Endodermal cell (in vitro differentiated cells): ENCODE data around the gene MZT2A. TPM values are rescaled to one million over a fixed set of nuclear protein-coding genes. Genes with fewer than 3 reads are reported as not detected.
"Not testable (repeated sequence)": the region's sequence is repeated elsewhere in the genome, so short reads cannot be mapped to it uniquely, and the experiment has no call there.

ENCODE experiments used
- DNase-seq: peaks from one replicate; pipeline ENCODE4 v3.0.0-alpha.2; 2017
- H3K27ac ChIP-seq: 2 replicates; pipeline ENCODE4 v1.5.1; 2013; ENCODE audit warnings: mild to moderate bottlenecking, low read depth, low read length, moderate library complexity
- H3K27me3 ChIP-seq: 2 replicates; pipeline ENCODE4 v1.6.1; 2013; ENCODE audit warnings: mild to moderate bottlenecking, low read length, moderate library complexity; ENCODE audit not compliant: insufficient read depth, control insufficient read depth, poor library complexity, severe bottlenecking
- H3K36me3 ChIP-seq: 2 replicates; pipeline ENCODE4 v1.7.0; 2013; ENCODE audit warnings: mild to moderate bottlenecking, low read length, moderate library complexity; ENCODE audit not compliant: control insufficient read depth, insufficient read depth
- H3K4me1 ChIP-seq: one replicate; pipeline ENCODE4 v1.7.0; 2013; ENCODE audit warnings: low read length; ENCODE audit not compliant: control insufficient read depth, insufficient read depth
- H3K4me3 ChIP-seq: 2 replicates; pipeline ENCODE4 v1.5.1; 2013; ENCODE audit warnings: mild to moderate bottlenecking, low read length, moderate library complexity
- H3K9ac ChIP-seq: 2 replicates; pipeline ENCODE4 v1.6.1; 2013; ENCODE audit warnings: mild to moderate bottlenecking, low read length, moderate library complexity; ENCODE audit not compliant: poor library complexity, severe bottlenecking; ENCODE audit errors: extremely low read depth
- H3K9me3 ChIP-seq: 2 replicates; pipeline ENCODE4 v1.6.1; 2013; ENCODE audit warnings: mild to moderate bottlenecking, low read length, moderate library complexity; ENCODE audit not compliant: control insufficient read depth
- H3K27ac Mint-ChIP-seq: 2 replicates; pipeline ENCODE4 v1.8.0; 2020; ENCODE audit warnings: mixed read lengths
- H3K27me3 Mint-ChIP-seq: 2 replicates; pipeline ENCODE4 v1.8.0; 2021; ENCODE audit warnings: mild to moderate bottlenecking, mixed read lengths; ENCODE audit not compliant: insufficient read depth
- H3K36me3 Mint-ChIP-seq: 2 replicates; pipeline ENCODE4 v1.8.0; 2020; ENCODE audit warnings: low read depth, mixed read lengths
- H3K4me1 Mint-ChIP-seq: 2 replicates; pipeline ENCODE4 v1.8.0; 2020; ENCODE audit warnings: mixed read lengths
- H3K4me3 Mint-ChIP-seq: 2 replicates; pipeline ENCODE4 v1.8.0; 2020; ENCODE audit warnings: mild to moderate bottlenecking, moderate library complexity, mixed read lengths
- H3K9me3 Mint-ChIP-seq: 2 replicates; pipeline ENCODE4 v1.8.0; 2020; ENCODE audit warnings: mild to moderate bottlenecking, mixed read lengths
- WGBS, 2 experiments: methylation state at CpG; one replicate each; pipeline versions ENCODE4 v1.1.5 to v1.1.7; 2013; ENCODE audit warnings: missing lambda C conversion rate in 2 of 2, mixed read lengths in 1 of 2; ENCODE audit not compliant: insufficient coverage in 1 of 2, insufficient read length in 1 of 2; 5-methylcytosine and 5-hydroxymethylcytosine counted together
- total RNA-seq, 2 donors: library from RNA; stranded (reverse); fragmentation: NEBNext Ultra II Directional in 1 of 2; extraction: Animal tissue kit (Norgen Biotek cat#: 25700) in 1 of 2; gene quantifications; 2 replicates in 1 of 2; 3 replicates in 1 of 2; pipeline ENCODE4 v1.2.1, GENCODE V29; 2021
- TF ChIP-seq, protein P1 (sequence below): fragments of 200-600 bp; sonication (generic); conservative IDR thresholded peaks from 2 replicates; pipeline ENCODE4 v1.5.0; 2021; ENCODE audit warnings: antibody characterized with exemption, mild to moderate bottlenecking

MZT2A gene
- total RNA-seq, 2 donors from 2014 or later: 133 to 144 TPM

DNA sequence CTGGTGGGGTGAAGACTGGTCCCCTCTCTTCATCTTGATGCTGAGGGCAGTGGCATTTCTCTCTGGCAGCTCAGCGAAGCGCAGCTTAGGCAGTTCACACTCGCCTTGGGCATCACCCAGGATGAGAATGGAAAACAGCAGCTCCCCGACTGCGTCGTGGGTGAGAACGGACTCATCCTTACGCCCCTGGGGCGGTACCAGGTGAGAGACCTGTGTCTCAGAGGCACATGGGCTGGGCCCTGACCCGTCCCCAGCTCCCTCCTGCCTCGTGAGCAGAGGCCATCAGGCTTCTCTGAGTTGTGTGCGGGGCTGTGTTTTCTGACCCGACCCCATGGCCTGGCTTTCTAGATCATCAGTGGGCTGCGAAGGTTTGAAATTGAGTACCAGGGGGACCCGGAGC lies 27.3 kb upstream of the MZT2A start:
- H3K36me3 ChIP-seq: peaks cover 4% of the 10 kb centered on the region
- Mint-ChIP-seq H3K9me3 (no peaks in the 10 kb centered on the region), H3K4me3 (no peak overlapping the region), H3K4me1 (no peaks in the 10 kb centered on the region), H3K36me3 (peaks cover 24% of the 10 kb centered on the region), H3K27me3 (no peaks in the 10 kb centered on the region), H3K27ac (no peak overlapping the region)
- no peak overlapping the region for H3K9ac ChIP-seq
- H3K27ac ChIP-seq: no peak overlapping the region
- TF ChIP-seq, protein P1, sequence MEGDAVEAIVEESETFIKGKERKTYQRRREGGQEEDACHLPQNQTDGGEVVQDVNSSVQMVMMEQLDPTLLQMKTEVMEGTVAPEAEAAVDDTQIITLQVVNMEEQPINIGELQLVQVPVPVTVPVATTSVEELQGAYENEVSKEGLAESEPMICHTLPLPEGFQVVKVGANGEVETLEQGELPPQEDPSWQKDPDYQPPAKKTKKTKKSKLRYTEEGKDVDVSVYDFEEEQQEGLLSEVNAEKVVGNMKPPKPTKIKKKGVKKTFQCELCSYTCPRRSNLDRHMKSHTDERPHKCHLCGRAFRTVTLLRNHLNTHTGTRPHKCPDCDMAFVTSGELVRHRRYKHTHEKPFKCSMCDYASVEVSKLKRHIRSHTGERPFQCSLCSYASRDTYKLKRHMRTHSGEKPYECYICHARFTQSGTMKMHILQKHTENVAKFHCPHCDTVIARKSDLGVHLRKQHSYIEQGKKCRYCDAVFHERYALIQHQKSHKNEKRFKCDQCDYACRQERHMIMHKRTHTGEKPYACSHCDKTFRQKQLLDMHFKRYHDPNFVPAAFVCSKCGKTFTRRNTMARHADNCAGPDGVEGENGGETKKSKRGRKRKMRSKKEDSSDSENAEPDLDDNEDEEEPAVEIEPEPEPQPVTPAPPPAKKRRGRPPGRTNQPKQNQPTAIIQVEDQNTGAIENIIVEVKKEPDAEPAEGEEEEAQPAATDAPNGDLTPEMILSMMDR: no peak
- no peaks in the 10 kb centered on the region for H3K4me1 ChIP-seq
- no peaks in the 10 kb centered on the region for H3K9me3 ChIP-seq
- H3K4me3 ChIP-seq: no peak overlapping the region
- H3K27me3 ChIP-seq: no peaks in the 10 kb centered on the region
- whole genome bisulfite sequencing, 2 experiments: 94 to 95% methylated on average over 11 to 15 of the region's 15 CpGs
- no peak for DNase-seq

DNA sequence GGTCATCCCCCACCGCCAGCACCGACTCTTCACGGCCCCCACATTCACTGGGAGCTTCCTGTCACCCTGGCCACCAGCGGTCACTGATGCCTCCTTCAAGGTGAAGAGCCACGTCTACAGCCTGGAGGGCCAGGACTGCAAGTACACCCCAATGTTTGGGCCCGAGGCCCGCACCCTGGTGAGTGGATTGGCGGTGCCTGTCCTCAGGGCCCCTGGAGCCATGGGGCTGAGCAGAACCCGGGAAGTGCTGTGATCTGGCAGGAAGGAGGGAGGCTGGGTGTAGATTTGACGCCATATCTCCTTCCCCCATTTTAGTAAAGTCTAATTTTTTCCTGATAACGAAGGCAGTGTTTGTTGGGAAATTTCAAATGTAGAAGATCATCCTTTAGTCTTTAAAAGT lies 26.3 kb upstream of the MZT2A start:
- not testable (repeated sequence) for H3K4me1 Mint-ChIP-seq, H3K4me1 ChIP-seq, H3K27ac Mint-ChIP-seq, H3K9ac ChIP-seq, H3K27me3 ChIP-seq, H3K4me3 Mint-ChIP-seq, H3K4me3 ChIP-seq, H3K9me3 Mint-ChIP-seq, H3K27ac ChIP-seq, H3K36me3 ChIP-seq, DNase-seq, H3K9me3 ChIP-seq, H3K27me3 Mint-ChIP-seq
- 96% methylated on average over 8 of the region's 11 CpGs; no CpG with 5 or more reads in 1 of the 2 experiments for WGBS, 2 experiments
- H3K36me3 Mint-ChIP-seq: peaks cover 30% of the 10 kb centered on the region

DNA sequence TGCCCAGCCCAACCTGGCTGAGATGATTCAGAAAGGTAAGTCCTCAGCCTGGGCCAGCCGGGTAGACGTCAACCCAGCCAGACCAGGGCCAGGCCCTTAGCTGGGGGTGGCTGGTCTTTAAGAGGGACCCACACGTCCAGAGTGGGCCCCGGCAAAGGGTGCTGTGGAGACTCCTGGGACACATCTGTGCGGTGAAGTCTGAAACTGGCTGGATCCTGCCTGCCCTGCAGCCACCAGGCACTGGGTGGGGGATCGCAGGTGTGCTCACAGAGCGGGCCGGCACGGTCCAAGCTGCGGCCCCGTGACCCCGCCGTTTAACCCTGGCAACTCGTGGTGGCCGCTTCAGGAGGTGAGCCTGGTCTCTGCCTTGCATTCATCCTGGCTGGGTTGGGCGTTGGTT lies 25.7 kb upstream of the MZT2A start:
- H3K36me3 ChIP-seq, DNase-seq, H3K9me3 ChIP-seq, H3K4me3 ChIP-seq, H3K27me3 ChIP-seq, H3K27ac Mint-ChIP-seq, H3K4me3 Mint-ChIP-seq, H3K9ac ChIP-seq, H3K27me3 Mint-ChIP-seq, H3K9me3 Mint-ChIP-seq, H3K27ac ChIP-seq, H3K4me1 ChIP-seq, H3K4me1 Mint-ChIP-seq: not testable (repeated sequence)
- H3K36me3 Mint-ChIP-seq: peaks cover 30% of the 10 kb centered on the region
- 89 to 94% methylated on average over 3 to 15 of the region's 16 CpGs for WGBS, 2 experiments

DNA sequence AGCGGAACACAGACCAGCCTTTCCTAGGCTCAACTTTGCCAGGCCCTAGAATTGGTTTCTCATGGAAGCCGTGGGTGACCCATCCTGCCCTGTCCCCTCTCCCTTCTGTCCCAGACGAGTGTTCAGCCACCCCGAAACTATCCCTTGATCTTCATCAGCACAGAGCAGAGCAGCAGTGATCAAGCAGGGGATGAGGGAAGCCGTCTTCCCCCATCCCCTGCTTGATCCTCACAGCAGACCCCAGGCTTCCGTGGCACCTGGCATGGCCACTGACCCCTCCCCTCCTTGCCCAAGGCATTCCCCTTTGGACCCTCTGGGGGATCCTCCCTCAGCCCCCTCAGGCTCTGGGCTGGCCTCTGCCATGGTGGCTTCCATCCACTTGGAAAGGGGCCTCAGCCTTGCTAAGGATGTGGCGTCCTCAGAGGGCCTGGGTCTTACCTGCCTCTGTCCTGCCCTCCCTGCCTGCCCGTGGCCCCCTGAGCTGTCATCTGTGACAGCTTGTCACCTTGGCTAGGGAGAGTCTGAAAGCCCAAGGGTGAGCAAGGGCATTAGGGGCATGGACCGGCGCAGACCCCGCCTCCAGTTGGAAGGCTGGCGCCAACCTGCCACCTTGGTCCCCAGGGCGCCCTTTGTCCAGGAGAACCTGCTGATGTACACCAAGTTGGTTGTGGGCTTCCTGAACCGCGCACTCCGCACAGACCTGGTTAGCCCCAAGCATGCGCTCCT lies 25.1 kb upstream of the MZT2A start:
- no peak overlapping the region for H3K4me3 ChIP-seq
- no peak overlapping the region for H3K9ac ChIP-seq
- WGBS, 2 experiments: 96 to 97% methylated on average over 11 to 17 of the region's 17 CpGs
- no peaks in the 10 kb centered on the region for H3K27me3 Mint-ChIP-seq
- TF ChIP-seq, protein P1: no peak
- H3K27ac ChIP-seq: no peak overlapping the region
- no peaks in the 10 kb centered on the region for H3K9me3 Mint-ChIP-seq
- DNase-seq: no peak
- peak overlapping the region; percentile 48 for H3K27ac Mint-ChIP-seq
- peaks cover 4% of the 10 kb centered on the region for H3K36me3 ChIP-seq
- no peaks in the 10 kb centered on the region for H3K9me3 ChIP-seq
- no peak overlapping the region for H3K4me3 Mint-ChIP-seq
- no peaks in the 10 kb centered on the region for H3K27me3 ChIP-seq
- H3K4me1 ChIP-seq: no peaks in the 10 kb centered on the region
- peaks cover 33% of the 10 kb centered on the region for H3K36me3 Mint-ChIP-seq
- H3K4me1 Mint-ChIP-seq: no peaks in the 10 kb centered on the region
